Activated T-cell treated with anti-CD3 and anti-CD28 coated beads for 48 hours (primary cell): ENCODE measurements around the gene RER1.

Experiments
- DNase-seq: peaks from one replicate; pipeline ENCODE4 v3.0.0-alpha.2; 2020; ENCODE audit warnings: low read depth

The RER1 gene

GRCh38 chr1:2375923-2376260 is 15.7 kb upstream of the RER1 start:
- DNase-seq = no peak

- no peak for DNase-seq
Measured at GRCh38 chr1:2376261-2376741, 15.3 kb upstream of the RER1 start.

GRCh38 chr1:2376931-2377672 is 14.5 kb upstream of the RER1 start:
- no peak for DNase-seq

- no peak for DNase-seq
Measured at GRCh38 chr1:2377751-2378440, 13.7 kb upstream of the RER1 start.

GRCh38 chr1:2378441-2378851 is 13.2 kb upstream of the RER1 start:
- no peak for DNase-seq

GRCh38 chr1:2378956-2379732 is 12.5 kb upstream of the RER1 start:
- DNase-seq = no peak

GRCh38 chr1:2379733-2380404 is 11.8 kb upstream of the RER1 start:
- DNase-seq = no peak

- no peak for DNase-seq
Measured at GRCh38 chr1:2380816-2381591, 10.6 kb upstream of the RER1 start.

GRCh38 chr1:2381741-2382620 is 9.7 kb upstream of the RER1 start:
- DNase-seq = peak; percentile 74

GRCh38 chr1:2382621-2383361 is 8.8 kb upstream of the RER1 start:
- DNase-seq = peak; percentile 19

GRCh38 chr1:2383576-2383975 is 8.1 kb upstream of the RER1 start:
- DNase-seq = no peak

- DNase-seq = no peak
Measured at GRCh38 chr1:2384130-2384860, 7.3 kb upstream of the RER1 start.

GRCh38 chr1:2384941-2385481 is 6.6 kb upstream of the RER1 start:
- no peak for DNase-seq

GRCh38 chr1:2385606-2386280 is 5.9 kb upstream of the RER1 start:
- DNase-seq = no peak

GRCh38 chr1:2386636-2387611 is 4.7 kb upstream of the RER1 start:
- DNase-seq = no peak

GRCh38 chr1:2388004-2388913 is 3.4 kb upstream of the RER1 start:
- DNase-seq = no peak
